CD4-positive, alpha-beta T cell (primary cell): ENCODE measurements around the gene SNTG2. TPM values are rescaled to one million over a fixed set of nuclear protein-coding genes. Genes with fewer than 3 reads are reported as not detected.

Experiments used
- ATAC-seq: fragments of 200-7000 bp; cut with Tn5 transposase; one replicate; pipeline ENCODE4 v1.10.0; 2022; ENCODE audit warnings: mild to moderate bottlenecking; ENCODE audit not compliant: poor library complexity
- CTCF ChIA-PET: fragments of 350-600 bp; sonication (Branson Sonifier 250); formaldehyde crosslinking; loops from one replicate; lab custom pipeline; 2021; ENCODE audit warnings: antibody characterized with exemption, inconsistent platforms; lab: Charles Lee
- POLR2A ChIA-PET: fragments of 350-600 bp; sonication (Branson Sonifier 250); formaldehyde crosslinking; loops from one replicate; lab custom pipeline; 2021; ENCODE audit warnings: antibody characterized with exemption, inconsistent platforms; lab: Charles Lee
- DNase-seq, 14 experiments: peaks; one replicate each; pipeline ENCODE4 v3.0.0-alpha.2; 2013 to 2020; ENCODE audit warnings: mixed read lengths in 2 of 14
- H3K27ac ChIP-seq, 2 donors: one replicate each; pipeline versions ENCODE4 v1.5.1 to v1.7.0; 2013; ENCODE audit warnings: low read length in 2 of 2, low read depth in 1 of 2, mild to moderate bottlenecking in 1 of 2
- H3K27me3 ChIP-seq, 2 experiments: 1 replicate in 1 of 2; 2 replicates in 1 of 2; pipeline versions ENCODE4 v1.6.1 to v1.7.0; 2013; ENCODE audit warnings: low read length in 2 of 2, control low read depth in 1 of 2, mild to moderate bottlenecking in 1 of 2, moderate library complexity in 1 of 2; ENCODE audit not compliant: insufficient read depth in 2 of 2, control insufficient read depth in 1 of 2
- H3K36me3 ChIP-seq: one replicate; pipeline ENCODE4 v1.6.1; 2013; ENCODE audit warnings: low read length, control low read depth; ENCODE audit not compliant: insufficient read depth
- H3K4me1 ChIP-seq: one replicate; pipeline ENCODE4 v1.6.1; 2013; ENCODE audit warnings: low read length, control low read depth; ENCODE audit not compliant: insufficient read depth
- H3K4me3 ChIP-seq: one replicate; pipeline ENCODE4 v1.5.1; 2013; ENCODE audit warnings: mild to moderate bottlenecking, low read length, moderate library complexity
- H3K9me3 ChIP-seq, 2 experiments: 1 replicate in 1 of 2; 2 replicates in 1 of 2; pipeline versions ENCODE4 v1.6.1 to v1.7.0; 2013; ENCODE audit warnings: low read length in 2 of 2, mild to moderate bottlenecking in 2 of 2, control low read depth in 1 of 2, moderate library complexity in 1 of 2; ENCODE audit not compliant: control insufficient read depth in 1 of 2, insufficient read depth in 1 of 2
- H3K27ac Mint-ChIP-seq: one replicate; pipeline ENCODE4 v1.8.0; 2020; ENCODE audit warnings: mixed read lengths
- H3K27me3 Mint-ChIP-seq: one replicate; pipeline ENCODE4 v1.8.0; 2021; ENCODE audit warnings: mixed read lengths
- H3K36me3 Mint-ChIP-seq: one replicate; pipeline ENCODE4 v1.8.0; 2021; ENCODE audit warnings: low read depth, mixed read lengths
- H3K4me1 Mint-ChIP-seq: one replicate; pipeline ENCODE4 v1.8.0; 2021; ENCODE audit warnings: low read depth, mixed read lengths
- H3K4me3 Mint-ChIP-seq: one replicate; pipeline ENCODE4 v1.8.0; 2020; ENCODE audit warnings: mild to moderate bottlenecking, mixed read lengths
- H3K9me3 Mint-ChIP-seq: one replicate; pipeline ENCODE4 v1.8.0; 2020; ENCODE audit warnings: mixed read lengths
- intact Hi-C, 2 experiments: fragments of 100-400 bp; cut with DNase I in 1 of 2; cut with micrococcal nuclease in 1 of 2; formaldehyde crosslinking; loops; one replicate each; pipeline versions ENCODE4 v1.15.1 to v1.9.0; 2023 to 2025; cut with DNase I, micrococcal nuclease
- total RNA-seq, 174 experiments: library from RNA in 2 of 174; stranded (reverse) in 2 of 174; gene quantifications; one replicate each; pipeline ENCODE4 v1.2.3 and lab custom pipeline; 2021 to 2026
- TF ChIP-seq, protein P1 (sequence below): fragments of 200-600 bp; IDR thresholded peaks from one replicate; pipeline ENCODE4 v1.8.0; 2022; ENCODE audit warnings: antibody characterized with exemption, mild to moderate bottlenecking

The SNTG2 gene
- total RNA-seq, 2 experiments from 2014 or later = 1.1 to 1.5 TPM

DNA sequence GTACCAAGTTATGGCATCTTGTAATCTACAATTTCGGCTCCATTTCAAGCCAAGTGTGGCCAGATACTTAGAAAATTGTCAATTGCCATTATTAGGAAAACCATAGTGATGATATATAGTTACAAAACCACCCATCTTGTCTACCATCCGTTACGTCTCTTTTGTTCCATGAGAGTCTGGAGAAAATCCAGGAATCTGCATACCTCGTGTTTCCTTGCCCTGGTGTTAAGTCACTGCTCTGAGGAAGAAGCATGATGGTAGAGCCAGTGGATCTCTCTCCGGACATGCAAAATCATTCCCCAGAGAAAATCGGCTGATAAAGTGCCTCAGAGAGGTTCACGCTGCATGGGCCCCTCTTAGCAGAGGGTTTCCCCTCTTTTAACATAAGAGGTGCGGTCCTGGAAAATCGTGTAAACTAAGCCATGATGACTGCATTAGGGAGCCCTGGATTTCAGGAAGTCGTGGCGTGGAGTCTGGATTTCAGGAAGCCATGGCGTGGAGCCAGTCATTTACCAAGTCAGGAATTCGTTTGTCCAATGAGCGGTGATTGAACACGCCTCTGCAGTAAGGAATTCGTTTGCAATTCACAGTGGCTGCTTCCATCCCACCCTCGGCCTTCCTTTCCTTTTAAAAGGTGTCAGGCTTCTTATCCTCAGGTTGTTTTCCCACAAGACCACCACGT, 304.2 kb downstream of the SNTG2 start:
- peaks cover 5% of the 10 kb centered on the region in 2 experiments for H3K27me3 ChIP-seq
- H3K4me1 ChIP-seq = no peaks in the 10 kb centered on the region
- TF ChIP-seq, protein P1, sequence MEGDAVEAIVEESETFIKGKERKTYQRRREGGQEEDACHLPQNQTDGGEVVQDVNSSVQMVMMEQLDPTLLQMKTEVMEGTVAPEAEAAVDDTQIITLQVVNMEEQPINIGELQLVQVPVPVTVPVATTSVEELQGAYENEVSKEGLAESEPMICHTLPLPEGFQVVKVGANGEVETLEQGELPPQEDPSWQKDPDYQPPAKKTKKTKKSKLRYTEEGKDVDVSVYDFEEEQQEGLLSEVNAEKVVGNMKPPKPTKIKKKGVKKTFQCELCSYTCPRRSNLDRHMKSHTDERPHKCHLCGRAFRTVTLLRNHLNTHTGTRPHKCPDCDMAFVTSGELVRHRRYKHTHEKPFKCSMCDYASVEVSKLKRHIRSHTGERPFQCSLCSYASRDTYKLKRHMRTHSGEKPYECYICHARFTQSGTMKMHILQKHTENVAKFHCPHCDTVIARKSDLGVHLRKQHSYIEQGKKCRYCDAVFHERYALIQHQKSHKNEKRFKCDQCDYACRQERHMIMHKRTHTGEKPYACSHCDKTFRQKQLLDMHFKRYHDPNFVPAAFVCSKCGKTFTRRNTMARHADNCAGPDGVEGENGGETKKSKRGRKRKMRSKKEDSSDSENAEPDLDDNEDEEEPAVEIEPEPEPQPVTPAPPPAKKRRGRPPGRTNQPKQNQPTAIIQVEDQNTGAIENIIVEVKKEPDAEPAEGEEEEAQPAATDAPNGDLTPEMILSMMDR = no peak
- ATAC-seq = no peak
- H3K27me3 Mint-ChIP-seq = peaks cover 35% of the 10 kb centered on the region
- CTCF ChIA-PET = no interaction called here
- H3K36me3 ChIP-seq = no peaks in the 10 kb centered on the region
- no peaks in the 10 kb centered on the region for H3K36me3 Mint-ChIP-seq
- no peaks in the 10 kb centered on the region for H3K9me3 Mint-ChIP-seq
- H3K9me3 ChIP-seq = no peaks in the 10 kb centered on the region
- no peak overlapping the region for H3K4me3 ChIP-seq
- H3K4me3 Mint-ChIP-seq = no peak overlapping the region
- intact Hi-C loops = no loop called here
- POLR2A ChIA-PET = no interaction called here
- no peak overlapping the region for H3K27ac ChIP-seq
- H3K4me1 Mint-ChIP-seq = peaks cover 7% of the 10 kb centered on the region
- no peak overlapping the region for H3K27ac Mint-ChIP-seq
- no peak for DNase-seq

DNA sequence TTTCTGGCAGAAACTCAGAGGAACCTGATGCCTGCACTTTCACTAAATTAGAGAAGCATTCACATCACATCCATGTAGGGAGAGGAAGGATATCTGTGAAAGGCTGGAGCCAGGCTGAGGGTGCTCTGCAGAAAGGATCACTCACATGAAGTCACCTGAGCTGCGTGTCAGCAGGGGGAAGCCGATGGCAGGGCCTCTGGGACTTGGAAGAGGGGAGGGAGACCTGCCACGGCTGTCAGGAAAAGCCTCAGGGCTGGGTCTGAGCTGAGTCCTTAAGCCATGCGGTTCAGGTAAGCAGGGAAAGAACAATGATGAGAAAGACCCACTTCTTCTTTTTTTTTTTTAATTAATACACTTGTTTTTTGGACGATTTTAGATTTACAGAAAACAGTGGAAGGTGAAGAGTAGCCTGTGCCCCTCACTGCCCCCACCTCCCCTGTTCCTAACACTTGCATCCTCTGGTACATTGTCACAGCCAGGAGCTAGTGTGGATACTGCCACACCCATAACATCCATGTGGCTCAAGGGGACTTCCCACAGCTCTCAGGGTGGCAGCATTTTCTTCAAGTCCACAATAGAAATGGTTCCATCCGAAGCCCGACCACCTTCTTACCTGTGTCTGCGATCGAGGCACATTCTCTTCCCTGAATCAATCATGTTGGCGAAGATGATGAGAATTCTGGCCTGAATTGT, 306.1 kb downstream of the SNTG2 start:
- Histone ChIP-seq H3K27ac (no peak overlapping the region), H3K4me1 (no peaks in the 10 kb centered on the region), H3K27me3 (peaks cover 5% of the 10 kb centered on the region in 2 experiments), H3K36me3 (no peaks in the 10 kb centered on the region), H3K4me3 (no peak overlapping the region), H3K9me3 (no peaks in the 10 kb centered on the region)
- Mint-ChIP-seq H3K36me3 (no peaks in the 10 kb centered on the region), H3K9me3 (no peaks in the 10 kb centered on the region), H3K4me3 (no peak overlapping the region), H3K4me1 (no peaks in the 10 kb centered on the region), H3K27ac (no peak overlapping the region), H3K27me3 (peaks cover 21% of the 10 kb centered on the region)
- CTCF ChIA-PET = no interaction called here
- intact Hi-C loops = no loop called here
- DNase-seq (no peak), ATAC-seq (no peak)
- TF ChIP-seq, protein P1 = no peak
- POLR2A ChIA-PET = no interaction called here

DNA sequence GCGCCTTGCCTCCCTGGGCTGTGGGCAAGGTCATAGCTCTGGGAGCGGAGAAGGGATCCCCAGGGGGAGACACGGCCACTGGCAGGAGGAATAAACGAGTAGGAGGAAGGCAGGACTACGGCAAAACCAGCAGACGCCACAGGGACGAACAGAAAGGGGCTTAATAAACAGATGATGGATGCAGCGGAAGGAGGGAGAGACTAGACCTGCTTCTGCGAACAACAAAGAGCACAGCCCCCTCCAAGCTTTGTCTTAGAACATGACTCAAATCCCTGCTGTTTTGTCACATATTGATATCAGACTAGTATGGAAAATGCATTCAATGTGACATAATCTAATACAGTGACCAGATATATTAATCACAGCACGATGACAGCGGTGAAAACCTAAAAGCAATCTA, 306.7 kb downstream of the SNTG2 start:
- Mint-ChIP-seq H3K9me3 (no peaks in the 10 kb centered on the region), H3K27ac (no peak overlapping the region), H3K4me1 (no peaks in the 10 kb centered on the region), H3K36me3 (no peaks in the 10 kb centered on the region), H3K4me3 (no peak overlapping the region), H3K27me3 (peaks cover 17% of the 10 kb centered on the region)
- no peak overlapping the region for H3K27ac ChIP-seq
- intact Hi-C loops = no loop called here
- ChIA-PET POLR2A (no interaction called here), CTCF (no interaction called here)
- TF ChIP-seq, protein P1 = no peak
- no peaks in the 10 kb centered on the region for H3K4me1 ChIP-seq
- DNase-seq (no peak), ATAC-seq (no peak)
- no peaks in the 10 kb centered on the region for H3K9me3 ChIP-seq
- H3K27me3 ChIP-seq = peaks cover 5% of the 10 kb centered on the region in 2 experiments
- H3K36me3 ChIP-seq = no peaks in the 10 kb centered on the region
- H3K4me3 ChIP-seq = no peak overlapping the region
